ENCODE results near the gene TNFAIP8. TPM values are rescaled to one million over a fixed set of nuclear protein-coding genes. Genes with fewer than 3 reads are reported as not detected.

The TNFAIP8 gene
- total and polyA plus RNA-seq, 9 donors = 1.4 to 14.6 (median 5.0) TPM

DNA sequence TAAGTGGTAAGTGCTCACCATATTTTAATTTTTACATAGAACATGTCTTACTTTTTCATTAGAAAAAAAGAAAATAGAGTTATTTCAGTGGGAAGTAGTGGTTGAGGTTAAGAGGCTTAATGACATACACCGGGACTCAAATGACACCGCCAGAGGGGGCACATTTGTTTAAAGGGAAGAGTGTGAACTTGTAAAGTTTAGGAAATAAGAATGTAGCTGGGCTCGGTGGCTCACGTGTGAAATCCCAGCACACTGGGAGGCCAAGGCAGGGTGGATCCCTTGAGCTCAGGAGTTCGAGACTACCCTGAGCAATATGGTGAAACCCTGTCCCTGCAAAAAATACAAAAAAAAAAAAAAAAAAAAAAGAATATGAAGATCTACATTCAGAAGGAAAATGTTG lies 43.4 kb upstream of the TNFAIP8 start:
- whole genome bisulfite sequencing, 3 donors = 91 to 93% (median 92%) methylated on average over 5 of the region's 5 CpGs
- Histone ChIP-seq H3K27ac (no peak overlapping the region), H3K27me3 (no peaks in the 10 kb centered on the region), H3K4me1 (ENCODE audit: insufficient read depth) (no peaks in the 10 kb centered on the region), H3K36me3 (no peaks in the 10 kb centered on the region), H3K4me3 (no peak overlapping the region), H3K9me3 (no peaks in the 10 kb centered on the region)
- no peak for TF ChIP-seq POLR2A (IDR thresholded peaks at IDR 0.05)
- TF ChIP-seq, protein P1, sequence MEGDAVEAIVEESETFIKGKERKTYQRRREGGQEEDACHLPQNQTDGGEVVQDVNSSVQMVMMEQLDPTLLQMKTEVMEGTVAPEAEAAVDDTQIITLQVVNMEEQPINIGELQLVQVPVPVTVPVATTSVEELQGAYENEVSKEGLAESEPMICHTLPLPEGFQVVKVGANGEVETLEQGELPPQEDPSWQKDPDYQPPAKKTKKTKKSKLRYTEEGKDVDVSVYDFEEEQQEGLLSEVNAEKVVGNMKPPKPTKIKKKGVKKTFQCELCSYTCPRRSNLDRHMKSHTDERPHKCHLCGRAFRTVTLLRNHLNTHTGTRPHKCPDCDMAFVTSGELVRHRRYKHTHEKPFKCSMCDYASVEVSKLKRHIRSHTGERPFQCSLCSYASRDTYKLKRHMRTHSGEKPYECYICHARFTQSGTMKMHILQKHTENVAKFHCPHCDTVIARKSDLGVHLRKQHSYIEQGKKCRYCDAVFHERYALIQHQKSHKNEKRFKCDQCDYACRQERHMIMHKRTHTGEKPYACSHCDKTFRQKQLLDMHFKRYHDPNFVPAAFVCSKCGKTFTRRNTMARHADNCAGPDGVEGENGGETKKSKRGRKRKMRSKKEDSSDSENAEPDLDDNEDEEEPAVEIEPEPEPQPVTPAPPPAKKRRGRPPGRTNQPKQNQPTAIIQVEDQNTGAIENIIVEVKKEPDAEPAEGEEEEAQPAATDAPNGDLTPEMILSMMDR (IDR thresholded peaks at IDR 0.05) = no peak
- TF ChIP-seq EP300 (IDR thresholded peaks at IDR 0.05) = no peak
- no peak for DNase-seq
- intact Hi-C loops (cut with DNase I) = no loop called here

DNA sequence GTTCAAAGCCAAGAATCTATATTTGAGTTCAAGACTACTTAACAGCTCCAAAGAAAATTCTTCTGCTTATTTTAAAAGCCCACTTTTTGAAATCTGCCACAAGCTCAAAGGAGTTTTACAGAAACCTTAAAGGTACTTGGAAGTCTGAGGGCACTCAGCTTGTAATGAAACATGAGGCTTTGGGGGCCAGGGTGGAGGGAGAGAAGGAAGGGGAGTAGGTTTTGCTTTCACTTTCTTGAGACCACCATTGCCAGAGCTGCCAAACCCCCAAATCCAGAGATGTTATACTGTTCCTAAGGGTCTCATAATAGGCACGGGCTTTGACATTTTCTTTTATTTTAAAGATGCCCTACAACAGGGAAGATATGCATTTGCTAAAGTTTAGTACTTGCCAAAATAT lies 42.6 kb upstream of the TNFAIP8 start:
- Histone ChIP-seq H3K9me3 (no peaks in the 10 kb centered on the region), H3K27me3 (no peaks in the 10 kb centered on the region), H3K36me3 (no peaks in the 10 kb centered on the region), H3K27ac (no peak overlapping the region), H3K4me1 (ENCODE audit: insufficient read depth) (no peaks in the 10 kb centered on the region), H3K4me3 (no peak overlapping the region)
- TF ChIP-seq POLR2A (IDR thresholded peaks at IDR 0.05) (no peak), EP300 (IDR thresholded peaks at IDR 0.05) (no peak)
- TF ChIP-seq, protein P1 (IDR thresholded peaks at IDR 0.05) = no peak
- DNase-seq = no peak
- intact Hi-C loops (cut with DNase I) = no loop called here
- WGBS, 3 donors = 71 to 82% (median 77%) methylated on average over 1 of the region's 1 CpG

DNA sequence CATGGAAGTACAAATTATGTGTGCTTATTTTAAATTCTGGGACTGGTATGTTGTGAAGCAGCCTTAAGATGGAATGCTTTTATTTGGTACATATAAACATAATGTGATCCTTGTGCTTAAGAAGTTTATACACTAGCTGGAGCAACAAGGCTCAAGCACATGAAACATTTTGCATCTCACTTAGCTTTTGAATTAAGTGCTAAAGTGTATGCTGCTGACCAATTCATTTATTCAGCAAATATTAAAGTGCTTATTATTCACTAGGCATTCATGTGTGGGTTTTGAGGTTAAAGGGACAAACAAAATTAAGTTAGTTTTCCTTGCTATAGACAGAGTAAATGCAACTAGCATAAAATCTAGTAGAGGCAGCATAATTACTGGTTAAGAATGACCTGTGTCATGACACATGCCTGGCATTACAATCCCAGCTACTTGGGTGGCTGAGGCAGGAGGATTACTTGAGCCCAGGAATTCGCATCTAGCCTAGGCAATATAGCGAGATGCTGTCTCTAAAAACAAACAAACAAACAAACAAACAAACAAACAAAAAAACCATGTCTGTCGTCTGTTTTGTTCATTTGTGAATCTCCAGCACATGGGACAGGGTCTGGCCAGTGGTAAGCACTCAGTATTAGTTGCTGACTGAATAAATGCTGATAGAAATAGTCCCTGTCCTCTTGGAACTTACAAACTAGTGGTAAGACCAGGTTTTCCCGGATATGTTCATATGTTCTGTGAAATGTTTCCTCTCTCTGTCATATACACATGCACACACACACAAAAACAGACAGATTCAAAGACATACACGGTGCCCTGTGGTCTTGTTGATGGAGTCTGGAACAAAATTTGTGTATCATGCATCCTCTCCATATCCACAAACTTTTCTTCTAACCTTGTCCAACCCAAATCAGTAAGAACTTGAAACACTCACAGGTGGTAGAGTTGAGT lies 41.9 kb upstream of the TNFAIP8 start:
- DNase-seq = no peak
- Histone ChIP-seq H3K4me1 (ENCODE audit: insufficient read depth) (no peaks in the 10 kb centered on the region), H3K27ac (no peak overlapping the region), H3K9me3 (no peaks in the 10 kb centered on the region), H3K36me3 (no peaks in the 10 kb centered on the region), H3K27me3 (no peaks in the 10 kb centered on the region), H3K4me3 (no peak overlapping the region)
- intact Hi-C loops (cut with DNase I) = no loop called here
- TF ChIP-seq, protein P1 (IDR thresholded peaks at IDR 0.05) = no peak
- TF ChIP-seq EP300 (IDR thresholded peaks at IDR 0.05) (no peak), POLR2A (IDR thresholded peaks at IDR 0.05) (no peak)
- 78 to 84% (median 83%) methylated on average over 5 of the region's 5 CpGs for WGBS, 3 donors

DNA sequence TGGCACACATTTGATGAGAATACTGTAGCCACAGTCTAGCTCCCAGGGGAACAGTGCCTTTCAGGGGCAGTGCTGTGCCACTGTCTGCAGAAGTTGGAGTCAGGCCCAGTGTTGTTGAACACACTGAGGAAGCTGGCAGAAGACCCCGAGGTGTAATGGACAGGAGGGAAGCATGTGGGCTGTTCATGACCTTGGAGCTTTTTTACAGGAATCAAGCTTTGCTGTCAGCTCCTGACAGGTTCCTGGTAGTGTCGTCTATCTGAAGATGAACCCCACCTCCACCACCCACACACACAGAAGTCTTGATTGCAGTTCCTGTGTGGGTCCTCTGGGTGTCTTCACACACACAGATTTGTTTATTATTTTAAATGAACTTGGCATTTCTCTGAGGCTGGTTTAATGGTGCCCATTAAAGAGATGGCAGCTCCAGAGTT lies 40.3 kb upstream of the TNFAIP8 start:
- DNase-seq = no peak
- intact Hi-C loops (cut with DNase I) = no loop called here
- no peak overlapping the region for H3K27ac ChIP-seq
- H3K36me3 ChIP-seq = no peaks in the 10 kb centered on the region
- TF ChIP-seq EP300 (IDR thresholded peaks at IDR 0.05) (no peak), POLR2A (IDR thresholded peaks at IDR 0.05) (no peak)
- TF ChIP-seq, protein P1 (IDR thresholded peaks at IDR 0.05) = no peak
- H3K4me3 ChIP-seq = no peak overlapping the region
- H3K9me3 ChIP-seq = no peaks in the 10 kb centered on the region
- H3K4me1 ChIP-seq (ENCODE audit: insufficient read depth) = no peaks in the 10 kb centered on the region
- 10 to 17% (median 14%) methylated on average over 2 of the region's 2 CpGs for WGBS, 3 donors
- no peaks in the 10 kb centered on the region for H3K27me3 ChIP-seq

All from ovary (tissue), 9 donors.